Central memory CD8-positive, alpha-beta T cell (primary cell): Measurements from ENCODE around the gene MIPOL1.
"Not testable (repeated sequence)": the region's sequence is repeated elsewhere in the genome, so short reads cannot be mapped to it uniquely, and the experiment has no call there.

ENCODE experiments used
- ATAC-seq: fragments of 150-1000 bp; cut with Tn5 transposase; replicated peaks from 2 replicates; pipeline ENCODE4 v1.10.0; 2022; ENCODE audit warnings: mild to moderate bottlenecking, moderate FRiP score, moderate number of reproducible peaks; ENCODE audit not compliant: poor library complexity, severe bottlenecking; ENCODE audit errors: extremely low read depth
- DNase-seq, 2 donors: peaks; one replicate each; pipeline ENCODE4 v3.0.0; 2021; ENCODE audit warnings: low spot score in 2 of 2
- H3K27ac Mint-ChIP-seq: one replicate; pipeline ENCODE4 v1.8.0; 2022; ENCODE audit warnings: low read depth, mild to moderate bottlenecking, moderate library complexity, mixed read lengths
- H3K27me3 Mint-ChIP-seq: one replicate; pipeline ENCODE4 v1.8.0; 2022; ENCODE audit warnings: mixed read lengths
- H3K36me3 Mint-ChIP-seq: one replicate; pipeline ENCODE4 v1.8.0; 2022; ENCODE audit warnings: mild to moderate bottlenecking, moderate library complexity, mixed read lengths; ENCODE audit not compliant: insufficient read depth
- H3K4me1 Mint-ChIP-seq: one replicate; pipeline ENCODE4 v1.8.0; 2022; ENCODE audit warnings: mixed read lengths
- H3K4me3 Mint-ChIP-seq: one replicate; pipeline ENCODE4 v1.8.0; 2022; ENCODE audit warnings: mild to moderate bottlenecking, moderate library complexity, mixed read lengths
- H3K9me3 Mint-ChIP-seq: one replicate; pipeline ENCODE4 v1.8.0; 2022; ENCODE audit warnings: mixed read lengths

The MIPOL1 gene

GRCh38 chr14:37434867-37435266, 237.1 kb downstream of the MIPOL1 start:
- no peak for ATAC-seq
- no peaks in the 10 kb centered on the region for H3K4me1 Mint-ChIP-seq
- H3K27ac Mint-ChIP-seq = no peak overlapping the region
- H3K4me3 Mint-ChIP-seq = no peak overlapping the region
- H3K36me3 Mint-ChIP-seq = no peaks in the 10 kb centered on the region
- peaks cover 11% of the 10 kb centered on the region for H3K9me3 Mint-ChIP-seq
- no peaks in the 10 kb centered on the region for H3K27me3 Mint-ChIP-seq
- DNase-seq = no peak

GRCh38 chr14:37436519-37436918, 238.8 kb downstream of the MIPOL1 start:
- H3K4me3 Mint-ChIP-seq = no peak overlapping the region
- H3K27ac Mint-ChIP-seq = no peak overlapping the region
- no peaks in the 10 kb centered on the region for H3K36me3 Mint-ChIP-seq
- H3K4me1 Mint-ChIP-seq = no peaks in the 10 kb centered on the region
- DNase-seq (no peak), ATAC-seq (no peak)
- H3K27me3 Mint-ChIP-seq = no peaks in the 10 kb centered on the region
- peaks cover 23% of the 10 kb centered on the region for H3K9me3 Mint-ChIP-seq

DNA sequence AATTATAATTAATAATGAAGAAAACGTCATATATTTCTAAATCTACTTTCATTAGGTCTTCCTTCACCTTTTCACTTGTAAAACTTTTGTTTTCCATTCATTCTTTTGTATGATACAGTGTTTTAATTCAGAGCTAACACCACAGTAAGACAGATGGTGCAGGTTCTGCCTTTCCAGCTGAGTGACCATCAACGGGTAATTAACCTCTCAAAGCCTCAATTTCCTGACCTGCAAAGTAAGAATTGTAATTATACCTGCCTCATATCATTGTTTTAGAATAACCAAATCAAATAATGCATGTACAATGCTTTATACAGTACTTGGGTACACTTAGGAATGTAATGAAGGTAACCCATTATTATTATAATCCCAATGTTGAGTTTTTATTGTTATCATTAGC, 239.8 kb downstream of the MIPOL1 start:
- Mint-ChIP-seq H3K4me3 (no peak overlapping the region), H3K36me3 (no peaks in the 10 kb centered on the region), H3K27ac (no peak overlapping the region), H3K4me1 (no peaks in the 10 kb centered on the region), H3K27me3 (no peaks in the 10 kb centered on the region), H3K9me3 (peaks cover 26% of the 10 kb centered on the region)
- DNase-seq (no peak), ATAC-seq (no peak)

GRCh38 chr14:37438444-37438843, 240.7 kb downstream of the MIPOL1 start:
- no peaks in the 10 kb centered on the region for H3K27me3 Mint-ChIP-seq
- no peaks in the 10 kb centered on the region for H3K4me1 Mint-ChIP-seq

DNA sequence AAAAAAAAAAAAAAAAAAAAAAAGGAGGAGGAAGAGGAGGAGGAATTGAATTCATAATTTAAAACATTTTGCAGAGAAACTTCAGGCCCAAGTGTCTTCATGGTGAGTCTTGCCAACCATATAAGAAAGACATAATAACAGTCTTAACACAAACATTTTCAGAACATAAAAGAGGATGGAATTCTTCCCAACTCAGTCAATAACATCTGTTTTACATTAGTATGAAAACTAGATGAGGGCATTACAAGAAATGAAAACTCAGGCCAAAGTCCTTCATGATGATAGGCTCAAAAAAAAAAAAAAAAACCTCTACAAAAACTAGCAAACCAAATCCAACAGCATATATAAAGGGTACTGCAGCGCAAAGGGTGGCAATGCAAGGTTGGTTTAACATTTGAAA, 245.7 kb downstream of the MIPOL1 start:
- DNase-seq (no peak), ATAC-seq (no peak)
- Mint-ChIP-seq H3K27me3 (no peaks in the 10 kb centered on the region), H3K4me1 (no peaks in the 10 kb centered on the region), H3K4me3 (no peak overlapping the region), H3K9me3 (peaks cover 20% of the 10 kb centered on the region), H3K36me3 (no peaks in the 10 kb centered on the region), H3K27ac (no peak overlapping the region)

More at GRCh38 chr14:37438444-37438843, 240.7 kb downstream of the MIPOL1 start:
- no peaks in the 10 kb centered on the region for H3K36me3 Mint-ChIP-seq
- H3K9me3 Mint-ChIP-seq = peaks cover 26% of the 10 kb centered on the region
- no peak overlapping the region for H3K27ac Mint-ChIP-seq
- ATAC-seq (no peak), DNase-seq (no peak)
- H3K4me3 Mint-ChIP-seq = no peak overlapping the region

GRCh38 chr14:37447883-37448391, 250.2 kb downstream of the MIPOL1 start:
- Mint-ChIP-seq H3K36me3 (no peaks in the 10 kb centered on the region), H3K9me3 (peaks cover 6% of the 10 kb centered on the region), H3K4me3 (no peak overlapping the region), H3K27ac (no peak overlapping the region), H3K27me3 (no peaks in the 10 kb centered on the region), H3K4me1 (no peaks in the 10 kb centered on the region)
- ATAC-seq (no peak), DNase-seq (no peak)

- peaks cover 15% of the 10 kb centered on the region for H3K9me3 Mint-ChIP-seq
- no peaks in the 10 kb centered on the region for H3K4me1 Mint-ChIP-seq
- DNase-seq (no peak), ATAC-seq (no peak)
- H3K27me3 Mint-ChIP-seq = no peaks in the 10 kb centered on the region
- H3K27ac Mint-ChIP-seq = no peak overlapping the region
- H3K36me3 Mint-ChIP-seq = no peaks in the 10 kb centered on the region
- no peak overlapping the region for H3K4me3 Mint-ChIP-seq
Observed at GRCh38 chr14:37452323-37452722, 254.6 kb downstream of the MIPOL1 start.

- Mint-ChIP-seq H3K9me3 (peaks cover 24% of the 10 kb centered on the region), H3K27ac (no peak overlapping the region), H3K36me3 (no peaks in the 10 kb centered on the region), H3K4me1 (no peaks in the 10 kb centered on the region), H3K4me3 (no peak overlapping the region), H3K27me3 (no peaks in the 10 kb centered on the region)
- ATAC-seq (no peak), DNase-seq (no peak)
Observed at GRCh38 chr14:37453985-37454384, 256.2 kb downstream of the MIPOL1 start.

DNA sequence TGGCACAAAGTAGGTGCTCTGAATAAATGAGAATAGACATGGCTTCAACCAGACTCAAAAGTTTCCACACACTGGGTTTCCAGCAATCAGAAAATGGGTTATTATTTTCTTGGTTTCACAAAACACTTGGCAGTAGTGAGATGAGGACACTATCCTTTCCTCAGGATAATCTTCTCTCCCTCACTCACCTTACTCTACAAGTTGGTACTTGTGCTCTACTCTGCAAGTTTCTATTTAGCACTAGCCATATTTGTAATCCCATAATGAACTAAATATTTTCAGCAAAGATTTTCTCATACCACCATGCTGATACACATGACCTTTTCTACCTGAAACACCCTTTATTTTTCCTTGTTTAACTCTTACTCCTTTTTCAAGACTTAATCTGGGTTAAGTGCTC, 259.6 kb downstream of the MIPOL1 start:
- H3K9me3 Mint-ChIP-seq = peaks cover 23% of the 10 kb centered on the region
- H3K4me3 Mint-ChIP-seq = no peak overlapping the region
- H3K27ac Mint-ChIP-seq = no peak overlapping the region

GRCh38 chr14:37462426-37462825, 264.7 kb downstream of the MIPOL1 start:
- not testable (repeated sequence) for H3K4me1 Mint-ChIP-seq, H3K27ac Mint-ChIP-seq, H3K27me3 Mint-ChIP-seq, DNase-seq, H3K36me3 Mint-ChIP-seq, ATAC-seq, H3K4me3 Mint-ChIP-seq
- H3K9me3 Mint-ChIP-seq = peaks cover 34% of the 10 kb centered on the region

More for the DNA sequence above, 259.6 kb downstream of the MIPOL1 start:
- no peaks in the 10 kb centered on the region for H3K27me3 Mint-ChIP-seq
- no peaks in the 10 kb centered on the region for H3K4me1 Mint-ChIP-seq
- no peak for DNase-seq
- no peak for ATAC-seq
- H3K36me3 Mint-ChIP-seq = no peaks in the 10 kb centered on the region

DNA sequence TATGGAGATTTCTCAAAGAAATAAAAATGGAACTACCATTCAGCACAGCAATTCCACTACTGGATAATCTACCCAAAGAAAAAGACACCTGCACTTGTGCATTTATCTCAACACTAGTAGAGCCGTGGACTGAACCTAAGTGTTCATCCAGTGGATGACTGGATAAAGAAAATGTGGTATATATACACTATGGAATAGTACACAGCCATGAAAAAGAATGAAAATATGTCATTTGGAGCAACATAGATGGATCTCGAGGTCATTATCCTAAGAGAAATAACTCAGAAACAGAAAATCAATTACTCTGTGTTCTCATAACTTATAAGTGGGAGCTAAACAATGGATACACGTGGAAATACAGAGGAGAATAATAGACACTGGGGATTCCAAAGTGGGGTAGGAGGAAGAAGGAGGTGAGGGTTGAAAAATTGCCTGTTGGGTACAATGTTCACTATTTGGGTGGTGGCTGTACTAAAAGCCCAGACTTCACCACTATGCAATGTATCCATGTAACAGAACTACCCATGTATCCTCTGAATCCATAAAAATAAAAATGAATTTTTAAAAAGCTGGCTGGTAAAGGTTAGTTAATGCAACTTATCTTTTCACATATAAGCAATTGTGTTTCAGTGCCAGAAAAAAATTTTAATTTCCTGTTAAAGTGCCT, 266.6 kb downstream of the MIPOL1 start:
- DNase-seq (no peak), ATAC-seq (no peak)
- Mint-ChIP-seq H3K36me3 (no peaks in the 10 kb centered on the region), H3K27me3 (no peaks in the 10 kb centered on the region), H3K4me1 (no peaks in the 10 kb centered on the region), H3K4me3 (no peak overlapping the region), H3K27ac (no peak overlapping the region), H3K9me3 (peaks cover 32% of the 10 kb centered on the region)

GRCh38 chr14:37466003-37466622, 268.4 kb downstream of the MIPOL1 start:
- H3K9me3 Mint-ChIP-seq = peaks cover 41% of the 10 kb centered on the region
- H3K36me3 Mint-ChIP-seq = no peaks in the 10 kb centered on the region
- ATAC-seq (no peak), DNase-seq (no peak)
- H3K27me3 Mint-ChIP-seq = no peaks in the 10 kb centered on the region
- H3K4me1 Mint-ChIP-seq = no peaks in the 10 kb centered on the region
- no peak overlapping the region for H3K27ac Mint-ChIP-seq
- no peak overlapping the region for H3K4me3 Mint-ChIP-seq

DNA sequence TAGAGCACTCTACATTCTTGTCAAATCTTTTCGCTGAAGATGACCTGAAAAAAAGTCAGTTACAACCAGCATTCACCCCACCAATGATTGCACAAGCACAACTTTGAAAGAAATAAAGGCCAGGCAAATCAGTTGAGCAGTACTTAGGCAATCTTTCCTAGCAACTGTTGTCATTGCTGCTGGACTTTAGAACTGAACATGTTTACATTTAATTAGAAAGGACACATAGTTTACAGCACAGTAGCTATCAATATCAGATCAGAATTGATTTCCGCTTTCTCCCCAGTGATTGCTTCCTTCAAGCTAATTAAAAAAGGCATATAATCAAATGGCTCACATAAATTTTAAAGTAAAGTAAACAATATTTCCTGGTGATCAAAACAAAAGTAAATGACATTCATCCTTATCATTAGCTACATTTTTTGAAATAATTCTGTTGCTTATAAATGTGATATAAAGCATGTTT, 268.9 kb downstream of the MIPOL1 start:
- DNase-seq (no peak), ATAC-seq (no peak)
- Mint-ChIP-seq H3K9me3 (peaks cover 41% of the 10 kb centered on the region), H3K27ac (no peak overlapping the region), H3K27me3 (no peaks in the 10 kb centered on the region), H3K4me1 (no peaks in the 10 kb centered on the region), H3K4me3 (no peak overlapping the region), H3K36me3 (no peaks in the 10 kb centered on the region)
